HG03108 (cell line): ENCODE results near the gene RP9.
"Not testable (repeated sequence)": the region's sequence is repeated elsewhere in the genome, so short reads cannot be mapped to it uniquely, and the experiment has no call there.

ENCODE experiments used
- ATAC-seq: cut with Tn5 transposase; IDR thresholded peaks from one replicate; pipeline ENCODE4 v1.9.1; 2021; ENCODE audit warnings: moderate library complexity; ENCODE audit not compliant: unreplicated experiment

RP9 gene

DNA sequence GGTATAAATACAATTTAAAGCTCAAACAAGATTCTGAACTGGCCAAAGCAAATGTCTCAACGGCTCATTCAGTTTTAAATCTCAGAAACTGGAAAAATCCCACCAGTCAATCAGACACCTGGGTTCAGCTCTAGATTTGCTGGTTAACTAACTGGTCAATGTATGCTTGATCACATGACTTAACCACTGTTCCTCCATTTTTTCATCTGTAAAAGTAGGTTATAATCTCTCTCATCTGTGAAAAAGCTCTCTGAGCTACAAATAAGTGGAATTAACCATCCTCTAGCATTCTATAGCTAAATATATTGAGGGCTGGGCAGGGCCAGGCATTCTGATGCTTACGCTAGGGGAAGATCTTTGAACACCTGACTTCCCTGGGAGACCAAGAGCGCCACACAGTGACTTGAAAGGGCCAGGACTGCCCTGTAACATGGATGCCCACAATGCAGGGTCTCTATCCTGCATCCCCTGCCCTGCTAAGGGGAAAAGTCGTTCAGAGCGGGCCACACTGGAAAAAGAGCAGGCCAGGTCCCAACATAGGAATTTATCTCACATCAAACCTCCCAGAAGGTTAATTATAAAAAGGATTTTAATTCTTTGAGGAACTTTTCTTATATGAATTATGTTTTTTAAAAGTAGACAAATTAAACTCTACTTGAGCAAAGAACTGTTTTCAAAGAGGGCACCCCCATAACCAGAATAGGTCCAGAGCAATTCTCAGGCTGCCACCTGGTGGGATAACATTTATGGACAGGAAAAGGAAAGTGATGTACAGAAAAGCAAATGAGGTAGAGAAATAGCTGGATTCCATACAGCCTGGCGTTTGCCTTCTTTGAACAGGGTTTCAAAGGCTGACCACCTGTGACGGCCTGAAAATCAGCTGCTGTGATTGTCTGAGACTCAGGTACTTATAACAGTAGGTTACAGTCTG is 1.8 kb downstream of the RP9 start:
- ATAC-seq = peak; percentile 39

GRCh38 chr7:33101906-33102305 is 7.3 kb downstream of the RP9 start:
- no peak for ATAC-seq

GRCh38 chr7:33100770-33101169 is 8.4 kb downstream of the RP9 start:
- no peak for ATAC-seq

DNA sequence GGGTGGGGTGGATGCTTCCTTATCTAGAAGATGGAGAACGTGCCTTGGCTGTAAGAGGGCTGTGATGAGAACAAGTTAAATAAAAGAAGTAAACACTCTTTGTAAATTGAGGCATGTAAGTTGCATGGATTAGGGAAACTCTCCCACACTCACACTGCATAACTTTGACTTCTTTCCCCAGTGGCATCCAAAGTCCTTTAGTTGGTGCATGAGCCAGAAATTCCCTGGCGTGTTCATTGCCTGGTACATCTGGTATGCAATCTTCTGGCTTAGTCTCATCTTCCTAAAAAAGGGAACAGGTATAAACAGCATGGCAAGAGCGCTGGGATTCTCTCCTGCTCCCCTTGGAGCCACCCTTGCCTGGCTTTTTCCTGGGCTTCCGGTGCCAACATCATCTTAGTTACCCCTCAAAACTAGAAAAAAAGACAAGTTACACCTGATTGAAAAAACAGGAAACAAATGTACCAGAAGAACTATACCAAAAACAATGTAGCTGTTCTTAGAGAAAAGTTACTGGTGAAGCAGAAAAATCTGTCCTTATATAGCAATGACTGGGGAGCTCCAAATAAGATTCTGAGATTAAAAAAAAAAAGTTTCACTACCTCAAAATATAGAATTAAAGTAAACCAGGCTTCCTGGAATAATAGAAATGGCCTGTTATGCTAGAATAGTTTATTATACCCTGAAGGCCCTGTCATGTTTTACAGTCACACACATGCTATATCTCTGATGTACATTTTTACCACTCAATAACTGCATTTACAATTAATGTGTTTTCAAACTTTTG is 9.9 kb downstream of the RP9 start:
- no peak for ATAC-seq

DNA sequence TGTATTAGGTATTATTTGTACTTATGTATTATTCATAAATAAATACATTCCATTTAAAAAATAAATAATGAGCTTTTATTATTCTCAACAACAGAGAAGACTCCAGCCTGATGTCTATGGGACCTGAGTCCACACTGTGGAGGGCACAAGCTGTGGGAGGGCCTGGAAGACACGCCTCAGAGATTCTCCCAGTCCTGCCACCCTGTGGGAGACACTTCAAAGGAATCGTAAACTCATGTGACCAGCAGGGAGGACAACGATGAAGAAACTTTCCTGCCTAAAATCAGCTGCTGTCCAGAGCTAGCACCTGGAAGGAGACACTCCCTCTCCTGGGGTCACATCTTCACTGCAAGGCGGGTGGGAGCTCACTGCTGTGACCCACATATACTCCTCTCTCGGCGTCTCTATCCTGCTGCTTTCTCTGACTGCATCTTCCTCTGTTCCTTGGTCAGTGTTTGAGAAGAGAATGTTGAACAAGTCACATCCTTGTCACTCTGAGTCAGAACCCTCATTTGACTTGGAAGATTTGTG is 14.4 kb downstream of the RP9 start:
- ATAC-seq = not testable (repeated sequence)

- ATAC-seq = no peak
Observed at GRCh38 chr7:33093266-33093665, 15.9 kb downstream of the RP9 start.

- no peak for ATAC-seq
Observed at GRCh38 chr7:33091641-33092191, 17.5 kb downstream of the RP9 start.

DNA sequence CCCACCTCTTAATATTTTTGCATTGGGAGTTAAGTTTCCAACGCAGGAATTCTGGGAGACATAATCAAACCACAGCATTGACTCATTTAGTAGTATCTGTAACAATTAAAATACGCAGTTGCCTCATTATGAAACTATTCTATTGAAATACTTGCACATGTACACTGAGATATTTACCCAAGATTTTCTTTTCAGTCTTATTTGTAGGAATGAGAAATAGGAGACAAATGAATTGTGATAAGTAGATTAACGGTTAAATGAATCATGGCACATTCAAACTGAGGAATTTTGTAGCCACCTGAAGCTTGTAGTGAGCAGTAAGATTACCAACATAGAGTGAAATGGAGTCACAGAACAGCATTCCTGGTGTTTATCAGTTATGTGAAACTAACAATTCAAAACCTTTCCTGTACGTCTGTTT is 18.1 kb downstream of the RP9 start:
- no peak for ATAC-seq

GRCh38 chr7:33089142-33089541 is 20.1 kb downstream of the RP9 start:
- ATAC-seq = no peak

- no peak for ATAC-seq
Observed at GRCh38 chr7:33087858-33088257, 21.3 kb downstream of the RP9 start.

DNA sequence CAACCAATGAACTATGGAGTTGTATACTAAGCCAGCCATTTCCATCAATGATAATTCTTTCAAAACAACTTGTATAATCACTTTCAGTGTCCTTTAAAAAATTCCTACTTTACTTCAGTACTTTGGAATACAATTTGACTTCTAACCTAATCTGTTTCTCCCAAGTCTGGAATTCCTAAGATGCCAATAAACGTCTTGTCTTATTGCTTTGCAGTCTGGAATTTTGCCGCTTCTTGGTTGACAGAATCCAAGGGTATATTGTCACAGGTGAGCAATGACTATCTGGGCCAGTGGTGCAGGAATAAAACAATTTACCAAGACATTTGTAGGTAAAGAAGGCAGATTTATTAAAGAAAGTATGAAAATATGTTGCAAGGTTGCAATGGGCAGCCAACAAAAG is 21.8 kb downstream of the RP9 start:
- no peak for ATAC-seq

- no peak for ATAC-seq
Observed at GRCh38 chr7:33079763-33080690, 29.2 kb downstream of the RP9 start.

GRCh38 chr7:33079096-33079495 is 30.1 kb downstream of the RP9 start:
- ATAC-seq = no peak

GRCh38 chr7:33076737-33077136 is 32.5 kb downstream of the RP9 start:
- no peak for ATAC-seq

DNA sequence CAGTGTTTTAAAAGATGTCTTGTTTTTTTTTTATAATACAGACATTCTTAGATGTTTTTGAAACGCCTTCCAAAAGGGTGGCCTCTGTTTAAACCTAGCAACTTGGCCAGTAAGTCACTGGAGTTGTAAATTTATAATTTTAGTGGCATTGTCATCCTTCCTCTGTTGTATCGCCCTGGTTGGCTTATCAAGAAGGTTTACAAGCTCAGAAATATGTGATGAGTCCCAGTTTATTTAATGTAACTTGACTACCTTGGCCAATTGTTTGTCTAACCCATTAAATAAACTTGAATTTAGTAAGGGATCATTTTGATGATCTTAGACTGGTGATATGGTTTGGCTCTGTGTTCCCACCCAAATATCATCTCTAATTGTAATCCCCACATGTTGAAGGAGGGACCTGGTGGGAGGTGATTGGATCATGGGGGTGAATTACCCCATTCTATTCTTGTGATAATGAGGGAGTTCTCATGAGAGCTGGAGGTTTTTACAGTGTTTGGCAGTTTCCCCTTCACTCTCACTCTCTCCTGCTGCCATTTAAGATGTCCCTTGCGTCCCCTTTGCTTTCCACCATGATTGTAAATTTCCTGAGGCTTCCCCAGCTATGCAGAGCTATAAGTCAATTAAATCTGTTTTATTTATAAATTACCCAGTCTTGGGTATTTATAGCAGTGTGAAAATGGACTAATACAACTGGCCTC is 33.2 kb downstream of the RP9 start:
- ATAC-seq = no peak

DNA sequence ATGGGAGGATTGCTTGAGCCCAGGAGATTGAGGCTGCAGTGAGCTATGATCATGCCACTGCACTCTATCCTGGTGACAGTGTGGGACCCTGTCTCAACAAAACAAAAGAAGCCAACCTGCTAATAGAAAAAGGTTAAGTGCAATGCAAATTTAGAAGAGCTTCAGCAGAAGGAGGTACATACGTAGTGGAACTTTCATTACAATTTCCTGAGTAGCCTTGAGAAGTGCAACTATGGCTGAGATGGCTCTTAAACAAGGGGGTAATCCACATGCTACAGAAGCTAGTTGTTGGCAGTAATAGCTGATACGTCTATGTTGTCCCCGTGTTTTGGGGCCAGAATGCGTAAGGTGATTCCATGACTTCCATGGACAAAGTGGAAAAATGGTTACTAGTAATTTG is 36.0 kb downstream of the RP9 start:
- no peak for ATAC-seq

DNA sequence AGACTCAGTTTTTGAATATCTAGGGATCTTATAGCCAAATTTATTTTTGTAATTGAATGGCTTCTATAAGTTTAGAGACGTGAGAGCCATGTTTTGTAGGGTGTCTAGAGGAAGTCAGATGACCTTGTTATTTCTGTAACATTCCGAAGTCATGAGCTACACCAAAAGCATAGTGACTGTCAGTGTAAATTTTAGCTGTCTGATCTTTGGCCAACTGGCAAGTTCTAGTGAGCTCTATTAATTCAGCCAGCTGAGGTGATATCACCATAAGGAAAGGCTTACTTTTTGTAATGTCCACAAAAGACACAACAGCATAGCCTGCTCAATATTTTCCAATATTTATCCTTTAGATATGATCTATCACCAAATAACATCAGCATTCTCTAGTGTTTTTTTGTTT is 36.7 kb downstream of the RP9 start:
- ATAC-seq = no peak

GRCh38 chr7:33070831-33071230 is 38.4 kb downstream of the RP9 start:
- no peak for ATAC-seq

DNA sequence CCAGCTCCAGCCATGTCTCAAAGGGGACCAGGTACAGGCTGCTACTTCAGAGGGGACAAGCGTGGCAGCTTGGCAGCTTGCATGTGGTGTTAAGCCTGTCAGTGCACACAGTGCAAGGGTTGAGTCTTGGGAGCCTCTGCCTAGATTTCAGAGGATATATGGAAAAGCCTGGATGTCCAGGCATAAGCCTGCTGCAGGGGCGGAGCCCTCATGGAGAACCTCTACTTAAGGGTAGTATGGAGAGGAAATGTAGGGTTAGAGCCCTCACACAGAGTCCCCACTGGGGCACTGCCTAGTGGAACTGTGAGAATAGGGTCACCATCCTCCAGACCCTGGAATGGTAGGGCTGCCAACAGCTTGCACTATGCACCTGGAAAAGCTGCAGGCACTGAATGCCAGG is 38.9 kb downstream of the RP9 start:
- ATAC-seq = no peak

DNA sequence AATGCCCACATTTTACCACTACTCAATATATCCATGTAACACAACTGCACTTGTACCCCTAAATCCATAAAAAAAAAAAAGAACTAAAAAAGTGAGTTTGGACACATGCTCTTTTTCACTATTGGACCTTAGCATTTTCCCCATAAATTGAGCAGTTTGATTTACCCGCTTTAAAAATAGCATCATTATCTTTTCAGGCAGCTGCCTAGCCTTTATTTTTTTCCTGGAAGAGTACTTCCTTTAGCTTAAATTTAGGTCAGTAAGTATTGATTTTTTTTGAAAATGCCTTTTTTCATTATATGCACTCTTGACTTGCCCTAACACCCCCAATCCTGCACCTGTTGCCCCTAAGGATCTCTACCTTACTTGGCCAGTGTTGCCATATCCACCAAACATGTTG is 41.3 kb downstream of the RP9 start:
- ATAC-seq = no peak
